ENCODE results near the gene PLGRKT.
A peak's percentile ranks its signal among the peaks of the same experiment; 100 is the strongest.
"Not testable (repeated sequence)": the region's sequence is repeated elsewhere in the genome, so short reads cannot be mapped to it uniquely, and the experiment has no call there.

The PLGRKT gene

GRCh38 chr9:5357431-5358105, 80.2 kb downstream of the PLGRKT start:
- no peak overlapping the region for H2AFZ ChIP-seq
- TF ChIP-seq, protein P1, sequence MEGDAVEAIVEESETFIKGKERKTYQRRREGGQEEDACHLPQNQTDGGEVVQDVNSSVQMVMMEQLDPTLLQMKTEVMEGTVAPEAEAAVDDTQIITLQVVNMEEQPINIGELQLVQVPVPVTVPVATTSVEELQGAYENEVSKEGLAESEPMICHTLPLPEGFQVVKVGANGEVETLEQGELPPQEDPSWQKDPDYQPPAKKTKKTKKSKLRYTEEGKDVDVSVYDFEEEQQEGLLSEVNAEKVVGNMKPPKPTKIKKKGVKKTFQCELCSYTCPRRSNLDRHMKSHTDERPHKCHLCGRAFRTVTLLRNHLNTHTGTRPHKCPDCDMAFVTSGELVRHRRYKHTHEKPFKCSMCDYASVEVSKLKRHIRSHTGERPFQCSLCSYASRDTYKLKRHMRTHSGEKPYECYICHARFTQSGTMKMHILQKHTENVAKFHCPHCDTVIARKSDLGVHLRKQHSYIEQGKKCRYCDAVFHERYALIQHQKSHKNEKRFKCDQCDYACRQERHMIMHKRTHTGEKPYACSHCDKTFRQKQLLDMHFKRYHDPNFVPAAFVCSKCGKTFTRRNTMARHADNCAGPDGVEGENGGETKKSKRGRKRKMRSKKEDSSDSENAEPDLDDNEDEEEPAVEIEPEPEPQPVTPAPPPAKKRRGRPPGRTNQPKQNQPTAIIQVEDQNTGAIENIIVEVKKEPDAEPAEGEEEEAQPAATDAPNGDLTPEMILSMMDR (IDR thresholded peaks at IDR 0.05): no peak
- no peaks in the 10 kb centered on the region for H3K36me3 ChIP-seq (ENCODE audit: control insufficient read depth, insufficient read depth, low read length)
- H3K4me3 ChIP-seq (ENCODE audit: low read depth, low read length): no peak overlapping the region
- no peak overlapping the region for H3K9ac ChIP-seq
- H3K27ac ChIP-seq: no peak overlapping the region
- H3K79me2 ChIP-seq: no peaks in the 10 kb centered on the region
- H3K27me3 ChIP-seq (ENCODE audit: control insufficient read depth, insufficient read depth, low read length): no peaks in the 10 kb centered on the region
- peaks cover 3% of the 10 kb centered on the region for H3K4me1 ChIP-seq
- no peaks in the 10 kb centered on the region for H3K9me3 ChIP-seq (ENCODE audit: control insufficient read depth, low read length)
- no peak overlapping the region for H3K4me2 ChIP-seq (ENCODE audit: low read length)

DNA sequence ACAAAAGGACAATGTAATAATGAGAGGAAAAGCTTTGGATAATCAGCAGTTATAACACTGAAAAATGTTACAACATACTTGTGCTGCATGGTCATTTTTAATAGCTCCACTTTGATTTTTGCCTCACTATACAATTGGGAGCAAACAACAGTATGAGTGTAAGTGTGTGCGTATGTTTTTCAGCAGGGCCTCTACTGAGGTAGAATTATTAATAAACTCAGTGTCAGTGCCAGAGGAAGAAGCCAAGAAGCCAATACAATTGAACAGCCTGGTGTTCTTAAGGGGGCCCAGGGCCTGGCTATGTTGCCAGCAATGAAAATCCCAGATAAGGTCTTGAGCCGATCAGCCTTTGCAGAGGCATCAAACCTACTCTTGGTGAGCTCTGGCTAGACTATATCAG, 81.9 kb downstream of the PLGRKT start:
- Histone ChIP-seq H3K9ac (no peak overlapping the region), H2AFZ (no peak overlapping the region), H3K36me3 (ENCODE audit: control insufficient read depth, insufficient read depth, low read length) (no peaks in the 10 kb centered on the region), H3K4me3 (ENCODE audit: low read depth, low read length) (no peak overlapping the region), H3K4me1 (peaks cover 3% of the 10 kb centered on the region), H3K27ac (no peak overlapping the region), H3K4me2 (ENCODE audit: low read length) (no peak overlapping the region), H3K9me3 (ENCODE audit: control insufficient read depth, low read length) (no peaks in the 10 kb centered on the region), H3K79me2 (no peaks in the 10 kb centered on the region), H3K27me3 (ENCODE audit: control insufficient read depth, insufficient read depth, low read length) (no peaks in the 10 kb centered on the region)
- TF ChIP-seq, protein P1 (IDR thresholded peaks at IDR 0.05): no peak

- Histone ChIP-seq H3K9me3 (ENCODE audit: control insufficient read depth, low read length) (no peaks in the 10 kb centered on the region), H3K27me3 (ENCODE audit: control insufficient read depth, insufficient read depth, low read length) (no peaks in the 10 kb centered on the region), H3K4me2 (ENCODE audit: low read length) (no peak overlapping the region), H3K4me3 (ENCODE audit: low read depth, low read length) (no peak overlapping the region), H2AFZ (no peak overlapping the region), H3K9ac (no peak overlapping the region), H3K79me2 (no peaks in the 10 kb centered on the region), H3K27ac (no peak overlapping the region), H3K4me1 (peaks cover 3% of the 10 kb centered on the region), H3K36me3 (ENCODE audit: control insufficient read depth, insufficient read depth, low read length) (no peaks in the 10 kb centered on the region)
- TF ChIP-seq, protein P1 (IDR thresholded peaks at IDR 0.05): no peak
Observed at GRCh38 chr9:5355226-5355625, 82.5 kb downstream of the PLGRKT start.

GRCh38 chr9:5354184-5354583, 83.5 kb downstream of the PLGRKT start:
- H3K9ac ChIP-seq: no peak overlapping the region
- no peaks in the 10 kb centered on the region for H3K79me2 ChIP-seq
- no peak overlapping the region for H3K4me2 ChIP-seq (ENCODE audit: low read length)
- no peaks in the 10 kb centered on the region for H3K27me3 ChIP-seq (ENCODE audit: control insufficient read depth, insufficient read depth, low read length)
- no peak overlapping the region for H3K4me3 ChIP-seq (ENCODE audit: low read depth, low read length)
- peaks cover 3% of the 10 kb centered on the region for H3K4me1 ChIP-seq
- H2AFZ ChIP-seq: no peak overlapping the region
- H3K9me3 ChIP-seq (ENCODE audit: control insufficient read depth, low read length): no peaks in the 10 kb centered on the region
- no peaks in the 10 kb centered on the region for H3K36me3 ChIP-seq (ENCODE audit: control insufficient read depth, insufficient read depth, low read length)
- no peak overlapping the region for H3K27ac ChIP-seq
- TF ChIP-seq, protein P1 (IDR thresholded peaks at IDR 0.05): no peak

- Histone ChIP-seq H3K79me2 (no peaks in the 10 kb centered on the region), H3K9ac (no peak overlapping the region), H3K4me3 (ENCODE audit: low read depth, low read length) (no peak overlapping the region), H3K27ac (no peak overlapping the region), H3K9me3 (ENCODE audit: control insufficient read depth, low read length) (no peaks in the 10 kb centered on the region), H3K27me3 (ENCODE audit: control insufficient read depth, insufficient read depth, low read length) (no peaks in the 10 kb centered on the region), H3K36me3 (ENCODE audit: control insufficient read depth, insufficient read depth, low read length) (no peaks in the 10 kb centered on the region), H3K4me2 (ENCODE audit: low read length) (no peak overlapping the region), H3K4me1 (peaks cover 3% of the 10 kb centered on the region), H2AFZ (no peak overlapping the region)
- TF ChIP-seq, protein P1 (IDR thresholded peaks at IDR 0.05): no peak
Observed at GRCh38 chr9:5352637-5353248, 85.0 kb downstream of the PLGRKT start.

- H3K9ac ChIP-seq; H3K9me3 ChIP-seq (ENCODE audit: control insufficient read depth, low read length); H3K36me3 ChIP-seq (ENCODE audit: control insufficient read depth, insufficient read depth, low read length); H3K4me3 ChIP-seq (ENCODE audit: low read depth, low read length); H3K79me2 ChIP-seq; H3K4me2 ChIP-seq (ENCODE audit: low read length); H3K4me1 ChIP-seq; H3K27me3 ChIP-seq (ENCODE audit: control insufficient read depth, insufficient read depth, low read length): not testable (repeated sequence)
- H2AFZ ChIP-seq: peak within 1 kb of the TSS; percentile 74
- H3K27ac ChIP-seq: peak within 1 kb of the TSS; percentile 64
Observed at GRCh38 chr9:5338992-5339981, 98.4 kb downstream of the PLGRKT start, which contains the start of gene RLN1. TSS of gene RLN1 (minus strand) at chr9:5339876. CDS start at chr9:5339746, 130 bp downstream.

Data from parathyroid adenoma (tissue), 2 donors.